MM.1S (cell line): ENCODE measurements around the gene UST.

Experiments used
- CTCF ChIP-seq: fragments of 300-600 bp; sonication (generic); IDR thresholded peaks from 2 replicates; pipeline ENCODE4 v1.5.1; 2016; ENCODE audit warnings: antibody characterized with exemption, low read length, mixed read lengths
- EZH2phosphoT487 ChIP-seq: fragments of 300-600 bp; sonication (generic); IDR thresholded peaks from 2 replicates; pipeline ENCODE4 v1.6.1; 2018; ENCODE audit warnings: antibody characterized with exemption, low read length

GRCh38 chr6:148881593-148882311 is 134.9 kb downstream of the UST start:
- TF ChIP-seq CTCF (no peak), EZH2phosphoT487 (no peak)
